BLaER1 treated with 17β-estradiol and CSF1 and Interleukin-3, amounts not matched to agents 10 nM and 100 nM (cell line): ENCODE measurements around the gene TOP2B.

Experiments
- H3K27ac ChIP-seq, 11 experiments: shearing (Covaris generic); formaldehyde crosslinking; 2 replicates each; pipeline ENCODE4 v1.8.1; 2022
- H3K27me3 ChIP-seq, 11 experiments: shearing (Covaris generic); formaldehyde crosslinking; 2 replicates each; pipeline ENCODE4 v1.8.1; 2022
- H3K36me3 ChIP-seq, 11 experiments: shearing (Covaris generic); formaldehyde crosslinking; 2 replicates each; pipeline ENCODE4 v1.8.1; 2022
- H3K4me1 ChIP-seq, 10 experiments: shearing (Covaris generic); formaldehyde crosslinking; 2 replicates each; pipeline ENCODE4 v1.8.1; 2022
- H3K4me2 ChIP-seq, 11 experiments: shearing (Covaris generic); formaldehyde crosslinking; 2 replicates each; pipeline ENCODE4 v1.8.1; 2022
- H3K4me3 ChIP-seq, 10 experiments: shearing (Covaris generic); formaldehyde crosslinking; 2 replicates each; pipeline ENCODE4 v1.8.1; 2022
- H3K9ac ChIP-seq, 11 experiments: shearing (Covaris generic); formaldehyde crosslinking; 2 replicates each; pipeline ENCODE4 v1.8.1; 2022
- H3K9me3 ChIP-seq, 11 experiments: shearing (Covaris generic); formaldehyde crosslinking; replicated peaks in 1 of 11; 2 replicates each; pipeline ENCODE4 v1.8.1; 2022
- H4K20me1 ChIP-seq, 11 experiments: shearing (Covaris generic); formaldehyde crosslinking; 2 replicates each; pipeline ENCODE4 v1.8.1; 2022
- Cebpa-rat ChIP-seq, 11 experiments: shearing (Covaris generic); IDR thresholded peaks; 2 replicates each; pipeline ENCODE4 v1.8.1; 2022

TOP2B gene

DNA sequence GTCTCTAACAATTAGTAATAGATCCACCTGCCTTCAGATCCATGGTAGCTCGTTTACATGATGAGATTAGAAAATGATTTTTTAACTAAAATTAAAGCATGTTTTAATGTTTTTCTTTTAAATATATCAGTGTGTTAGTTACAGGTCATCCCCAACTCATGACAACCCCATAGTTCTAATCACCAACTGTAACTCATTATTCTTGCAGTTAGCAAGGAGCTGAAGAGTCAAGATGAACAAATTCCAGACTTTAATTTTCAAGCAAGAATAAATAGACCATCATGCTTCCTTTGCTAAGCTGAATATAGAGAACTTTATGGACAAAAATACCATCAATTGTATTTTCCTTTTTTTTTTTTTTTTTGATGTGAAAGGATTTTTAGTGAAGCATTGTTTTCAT, 101.1 kb downstream of the TOP2B start:
- Histone ChIP-seq H3K27me3 (no peaks in the 10 kb centered on the region), H3K4me3 (no peak overlapping the region), H3K27ac (no peak overlapping the region), H3K4me1 (peaks cover 4 to 13% (median 5%) of the 10 kb centered on the region in 10 experiments; a peak in 18 of 20 replicates), H3K9me3 (no peaks in the 10 kb centered on the region), H4K20me1 (no peaks in the 10 kb centered on the region), H3K4me2 (no peak overlapping the region), H3K36me3 (no peaks in the 10 kb centered on the region), H3K9ac (no peak overlapping the region)
- TF ChIP-seq Cebpa-rat (IDR thresholded peaks at IDR 0.05): no peak

DNA sequence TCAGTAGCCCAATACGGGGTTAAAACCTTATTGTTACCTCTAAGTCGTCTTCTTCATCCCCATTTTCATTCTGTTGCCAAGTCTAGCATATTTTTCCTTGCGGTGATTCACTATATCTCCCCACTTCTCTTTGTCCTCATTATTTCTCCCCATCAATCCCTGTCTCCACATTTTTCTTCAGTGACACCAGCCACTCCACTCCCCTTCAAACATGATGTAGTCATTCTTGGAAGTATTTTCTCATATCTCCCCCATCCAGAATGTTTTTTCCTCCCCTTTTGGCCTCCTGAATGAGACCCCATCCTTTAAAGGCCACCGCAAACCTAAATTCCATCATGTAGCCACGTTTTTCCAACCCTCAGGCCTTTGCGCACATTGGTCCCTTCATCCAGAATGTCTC, 105.9 kb downstream of the TOP2B start:
- Histone ChIP-seq H3K27me3 (no peaks in the 10 kb centered on the region), H3K9ac (no peak overlapping the region), H3K4me3 (no peak overlapping the region), H3K36me3 (no peaks in the 10 kb centered on the region), H3K4me2 (no peak overlapping the region), H4K20me1 (no peaks in the 10 kb centered on the region), H3K27ac (no peak overlapping the region), H3K4me1 (peaks cover 0 to 14% (median 0%) of the 10 kb centered on the region in 10 experiments; a peak in 2 of 20 replicates), H3K9me3 (no peaks in the 10 kb centered on the region)
- no peak for TF ChIP-seq Cebpa-rat (IDR thresholded peaks at IDR 0.05)

DNA sequence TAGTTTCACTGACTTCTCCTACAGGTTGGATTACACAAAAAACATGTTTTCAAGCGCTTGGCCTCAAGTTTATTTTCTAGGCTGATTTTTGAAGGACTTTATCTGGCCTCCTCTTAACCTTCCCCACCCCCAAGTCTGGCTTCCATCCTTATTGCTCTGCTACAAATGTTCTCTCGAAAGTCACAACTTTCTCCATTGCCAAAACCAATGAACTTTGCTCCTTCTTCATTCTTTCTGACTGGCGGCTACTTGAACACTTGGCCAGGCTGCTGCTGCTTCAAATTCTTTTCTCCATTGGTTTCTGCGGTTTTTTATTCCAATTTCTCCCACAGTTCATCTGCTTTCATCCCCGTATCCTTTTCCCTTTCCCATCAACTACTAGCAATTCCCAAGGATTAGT, 106.6 kb downstream of the TOP2B start:
- Histone ChIP-seq H3K9me3 (no peaks in the 10 kb centered on the region), H3K4me2 (no peak overlapping the region), H3K36me3 (no peaks in the 10 kb centered on the region), H3K9ac (no peak overlapping the region), H3K27ac (no peak overlapping the region), H4K20me1 (no peaks in the 10 kb centered on the region), H3K4me3 (no peak overlapping the region), H3K27me3 (no peaks in the 10 kb centered on the region), H3K4me1 (peaks cover 0 to 14% (median 0%) of the 10 kb centered on the region in 10 experiments; a peak in 2 of 20 replicates)
- TF ChIP-seq Cebpa-rat (IDR thresholded peaks at IDR 0.05): no peak

DNA sequence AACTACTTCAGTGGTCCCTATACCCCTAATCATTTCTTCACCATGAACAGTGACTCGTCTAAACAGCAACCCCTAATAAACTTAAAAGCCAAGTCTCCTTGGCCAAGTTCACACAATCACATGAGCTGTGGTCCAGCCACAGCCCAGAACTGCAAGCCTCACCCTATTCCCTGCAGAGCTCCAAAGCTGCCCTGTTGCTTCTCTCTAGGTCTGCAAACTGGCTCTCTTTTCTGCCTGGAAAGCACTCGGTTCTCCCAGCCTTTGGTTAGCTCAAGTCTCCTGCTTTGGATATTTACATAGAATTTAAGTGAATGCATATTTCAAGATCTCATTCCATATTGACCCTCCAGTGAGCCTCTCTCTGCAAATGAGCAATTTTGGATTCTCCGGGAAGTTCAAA, 107.0 kb downstream of the TOP2B start:
- TF ChIP-seq Cebpa-rat (IDR thresholded peaks at IDR 0.05): no peak
- Histone ChIP-seq H3K27me3 (no peaks in the 10 kb centered on the region), H3K4me1 (peaks cover 0 to 14% (median 0%) of the 10 kb centered on the region in 10 experiments; a peak in 2 of 20 replicates), H3K9ac (no peak overlapping the region), H3K9me3 (no peaks in the 10 kb centered on the region), H3K4me3 (no peak overlapping the region), H4K20me1 (no peaks in the 10 kb centered on the region), H3K4me2 (no peak overlapping the region), H3K36me3 (no peaks in the 10 kb centered on the region), H3K27ac (no peak overlapping the region)

DNA sequence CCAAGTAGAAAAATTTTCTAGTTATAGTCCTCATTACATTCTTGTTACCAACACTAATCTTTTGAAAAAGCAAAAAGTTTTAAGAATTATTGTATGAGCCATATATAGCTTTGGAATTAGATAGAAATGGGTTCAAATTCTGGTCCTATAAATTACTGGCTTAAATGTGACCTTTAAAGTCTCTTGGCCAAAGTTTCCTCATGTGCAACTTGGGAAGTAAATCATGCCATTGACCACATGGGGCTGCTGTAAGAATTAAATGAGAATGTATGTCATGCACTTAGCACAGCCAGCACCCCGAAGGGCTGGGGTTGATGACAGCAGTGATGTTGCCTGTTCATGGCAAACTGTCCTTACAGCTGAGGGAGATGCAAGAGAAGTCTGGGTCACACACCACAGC, 108.3 kb downstream of the TOP2B start:
- no peak overlapping the region for H3K27ac ChIP-seq
- H3K9ac ChIP-seq: no peak overlapping the region
- no peaks in the 10 kb centered on the region for H3K9me3 ChIP-seq
- H4K20me1 ChIP-seq: no peaks in the 10 kb centered on the region
- H3K4me2 ChIP-seq: no peak overlapping the region
- no peaks in the 10 kb centered on the region for H3K36me3 ChIP-seq
- no peaks in the 10 kb centered on the region for H3K27me3 ChIP-seq
- H3K4me1 ChIP-seq: peaks cover 0 to 19% (median 5%) of the 10 kb centered on the region in 10 experiments; a peak in 10 of 20 replicates
- H3K4me3 ChIP-seq: no peak overlapping the region
- no peak for TF ChIP-seq Cebpa-rat (IDR thresholded peaks at IDR 0.05)

DNA sequence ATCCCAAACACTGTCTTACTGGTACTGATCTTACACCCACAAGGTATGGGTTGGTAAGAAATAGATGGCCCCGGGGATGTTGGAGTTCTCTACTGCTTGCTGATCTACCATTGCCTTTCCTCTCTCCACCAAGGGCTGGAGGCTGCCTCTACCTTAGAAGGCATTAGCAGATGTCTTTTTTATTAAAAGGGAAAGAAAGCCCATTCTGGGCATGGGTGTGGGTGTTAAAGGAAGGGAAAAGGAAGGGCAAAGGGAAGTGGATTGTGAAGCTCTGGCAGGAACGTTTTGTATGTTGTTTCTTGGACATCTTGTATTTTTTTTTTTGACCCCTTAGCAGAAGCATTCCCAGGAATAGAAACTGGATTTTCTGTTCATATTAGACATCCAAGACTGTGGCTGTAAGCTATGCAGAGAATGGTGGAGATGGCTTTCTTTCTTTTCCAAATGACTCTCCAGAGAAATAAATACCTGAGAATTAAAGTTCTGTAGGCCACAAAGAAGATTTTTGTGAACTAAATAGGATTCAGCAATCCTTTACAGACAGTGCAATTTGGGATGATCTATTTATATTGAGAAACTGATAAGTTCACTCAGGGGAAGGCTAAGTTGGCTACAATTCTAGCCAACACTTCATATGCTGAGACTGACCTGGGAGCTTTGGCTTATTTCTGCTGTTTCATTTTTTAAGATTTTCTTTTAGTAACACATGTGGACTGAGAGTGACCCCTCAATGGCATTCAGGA, 108.8 kb downstream of the TOP2B start:
- H3K9ac ChIP-seq: no peak overlapping the region
- H3K36me3 ChIP-seq: no peaks in the 10 kb centered on the region
- H3K4me3 ChIP-seq: no peak overlapping the region
- no peak overlapping the region for H3K27ac ChIP-seq
- no peaks in the 10 kb centered on the region for H4K20me1 ChIP-seq
- H3K4me1 ChIP-seq: peaks cover 0 to 13% (median 5%) of the 10 kb centered on the region in 10 experiments; a peak in 10 of 20 replicates
- peak overlapping the region in 3 of 11 experiments; percentile 11 to 31 (median 17); a peak in 2 of 22 replicates for H3K4me2 ChIP-seq
- peaks cover 0 to 2% (median 0%) of the 10 kb centered on the region in 11 experiments; a peak in 1 of 22 replicates for H3K9me3 ChIP-seq
- TF ChIP-seq Cebpa-rat (IDR thresholded peaks at IDR 0.05): no peak
- H3K27me3 ChIP-seq: no peaks in the 10 kb centered on the region

DNA sequence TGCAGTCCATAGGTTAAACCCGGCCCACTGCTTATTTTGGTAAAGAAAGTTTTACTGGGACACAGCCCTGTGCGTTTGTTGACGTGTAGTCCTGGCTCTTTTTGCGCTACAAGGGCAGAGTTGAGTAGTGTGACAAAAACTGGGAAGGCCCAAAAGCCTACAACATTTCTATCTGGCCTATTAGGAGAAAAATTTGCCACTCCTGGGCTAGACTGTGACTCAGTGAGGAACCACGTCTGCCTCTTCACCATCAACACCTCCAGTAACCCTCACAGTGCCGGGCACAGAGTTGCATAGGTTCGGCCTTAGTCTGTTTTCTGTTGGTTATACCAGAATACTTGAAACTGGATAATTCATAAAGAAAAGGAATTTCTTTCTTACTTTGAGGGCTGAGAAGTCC, 110.3 kb downstream of the TOP2B start:
- H3K9me3 ChIP-seq: peaks cover 0 to 9% (median 0%) of the 10 kb centered on the region in 11 experiments; a peak in 2 of 22 replicates
- no peak overlapping the region for H3K4me3 ChIP-seq
- H3K9ac ChIP-seq: no peak overlapping the region
- H4K20me1 ChIP-seq: no peaks in the 10 kb centered on the region
- no peaks in the 10 kb centered on the region for H3K27me3 ChIP-seq
- H3K4me2 ChIP-seq: no peak overlapping the region
- TF ChIP-seq Cebpa-rat (IDR thresholded peaks at IDR 0.05): no peak
- no peak overlapping the region for H3K27ac ChIP-seq
- no peaks in the 10 kb centered on the region for H3K36me3 ChIP-seq
- peaks cover 0 to 13% (median 5%) of the 10 kb centered on the region in 10 experiments; a peak in 10 of 20 replicates for H3K4me1 ChIP-seq

DNA sequence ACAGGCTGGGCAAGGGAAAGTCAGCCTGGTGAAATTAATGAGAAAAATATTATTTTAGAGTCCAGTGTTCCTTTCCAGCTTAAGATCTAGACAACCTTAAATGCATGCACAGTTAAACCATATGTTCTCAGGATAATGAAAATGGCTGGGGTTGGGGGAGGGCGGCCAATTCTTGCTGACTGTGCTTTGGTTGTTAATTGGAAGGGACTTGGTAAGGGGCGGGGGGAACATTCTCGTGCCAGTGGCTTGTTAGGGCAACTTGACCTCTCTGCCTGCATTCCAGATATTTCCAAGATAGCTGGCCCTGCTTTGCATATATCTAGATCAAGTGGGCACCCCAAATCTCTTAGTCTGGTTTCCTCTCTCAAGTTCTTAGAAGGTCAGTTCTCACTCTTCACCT, 112.5 kb downstream of the TOP2B start:
- Histone ChIP-seq H3K36me3 (no peaks in the 10 kb centered on the region), H3K9ac (no peak overlapping the region), H3K9me3 (peaks cover 0 to 9% (median 0%) of the 10 kb centered on the region in 11 experiments; a peak in 2 of 22 replicates), H3K27me3 (no peaks in the 10 kb centered on the region), H3K4me1 (peaks cover 0 to 13% (median 8%) of the 10 kb centered on the region in 10 experiments; a peak in 11 of 20 replicates), H3K4me2 (peak overlapping the region in 7 of 11 experiments; percentile 1 to 68 (median 54); a peak in 12 of 22 replicates), H3K4me3 (no peak overlapping the region), H3K27ac (no peak overlapping the region), H4K20me1 (no peaks in the 10 kb centered on the region)
- TF ChIP-seq Cebpa-rat (IDR thresholded peaks at IDR 0.05): no peak

DNA sequence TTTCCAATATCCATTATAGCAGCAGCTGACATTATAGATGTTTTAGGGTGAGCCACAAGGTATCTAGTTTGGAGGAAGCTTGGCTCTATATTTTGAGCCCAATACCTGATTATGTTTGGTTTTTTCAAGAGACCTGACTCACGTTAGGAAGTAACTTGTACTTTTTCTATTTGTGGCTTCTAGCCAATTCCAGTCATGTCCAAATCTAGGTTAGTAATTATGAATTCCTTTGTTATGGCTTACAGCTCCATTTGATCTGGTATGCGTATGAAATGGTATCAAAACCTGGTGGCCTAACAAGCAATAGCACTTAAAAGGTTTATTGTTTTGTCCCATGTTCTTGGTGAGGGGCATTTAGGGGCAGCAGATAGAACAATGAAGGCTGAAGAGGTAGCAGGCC, 115.9 kb downstream of the TOP2B start:
- Histone ChIP-seq H3K27ac (no peak overlapping the region), H3K4me2 (no peak overlapping the region), H3K9me3 (peaks cover 0 to 9% (median 0%) of the 10 kb centered on the region in 11 experiments; a peak in 2 of 22 replicates), H3K4me3 (no peak overlapping the region), H3K27me3 (no peaks in the 10 kb centered on the region), H3K9ac (no peak overlapping the region), H4K20me1 (no peaks in the 10 kb centered on the region), H3K36me3 (no peaks in the 10 kb centered on the region), H3K4me1 (peaks cover 0 to 12% (median 8%) of the 10 kb centered on the region in 10 experiments; a peak in 11 of 20 replicates)
- TF ChIP-seq Cebpa-rat (IDR thresholded peaks at IDR 0.05): no peak
